Measurements from ENCODE around the gene FANCC. TPM values are rescaled to one million over a fixed set of nuclear protein-coding genes. Genes with fewer than 3 reads are reported as not detected.

The FANCC gene
- total and polyA plus RNA-seq, 2 of the 8 experiments (the other 6 are each of a cell fraction or from before 2014, with no cell fraction given): 7.8 to 15.2 TPM

DNA sequence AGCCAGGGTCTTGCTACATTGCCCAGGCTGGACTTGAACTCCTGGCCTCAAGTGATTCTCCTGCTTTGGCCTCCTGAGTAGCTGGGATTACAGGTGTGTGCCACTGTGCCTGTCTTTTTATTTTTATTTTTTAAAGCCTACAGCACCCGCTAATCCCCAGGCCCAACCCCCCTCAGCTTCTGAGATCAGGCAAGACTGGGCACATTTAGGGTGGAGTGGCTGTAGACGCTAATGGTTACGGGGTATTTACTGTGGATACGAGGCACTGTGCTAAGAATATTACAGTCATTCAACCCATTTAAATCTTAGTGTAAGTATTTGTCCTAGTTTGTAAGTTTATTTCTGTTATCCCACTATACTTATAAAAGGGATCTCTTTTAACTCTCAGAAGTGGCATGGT lies 175.2 kb downstream of the FANCC start (continued):
- TF ChIP-seq JUND (IDR thresholded peaks at IDR 0.05; ENCODE audit: low read length) (no peak), KDM5A (IDR thresholded peaks at IDR 0.05; ENCODE audit: low read length) (no peak), TBP (IDR thresholded peaks at IDR 0.05; ENCODE audit: low read depth, low read length) (no peak), BRCA1 (IDR thresholded peaks at IDR 0.05; ENCODE audit: low read depth, low read length) (no peak)
